ENCODE results near the gene BRCA2.

BRCA2 gene

GRCh38 chr13:32427852-32428580 lies 112.7 kb downstream of the BRCA2 start, which contains the start of gene N4BP2L1:
TSS of gene N4BP2L1 (minus strand) at chr13:32428130. CDS start at chr13:32428082, 48 bp downstream.
- DNase-seq (ENCODE audit: low spot score) = peak; percentile 58

GRCh38 chr13:32428581-32429432 lies 113.5 kb downstream of the BRCA2 start:
- DNase-seq (ENCODE audit: low spot score) = no peak

GRCh38 chr13:32429433-32429909 lies 114.2 kb downstream of the BRCA2 start:
- no peak for DNase-seq (ENCODE audit: low spot score)

- no peak for DNase-seq (ENCODE audit: low spot score)
These were observed 114.9 kb downstream of the BRCA2 start for GRCh38 chr13:32430018-32430747.

GRCh38 chr13:32431361-32431760 lies 116.1 kb downstream of the BRCA2 start:
- no peak for DNase-seq (ENCODE audit: low spot score)

GRCh38 chr13:32432856-32433255 lies 117.5 kb downstream of the BRCA2 start:
- no peak for DNase-seq (ENCODE audit: low spot score)

- no peak for DNase-seq (ENCODE audit: low spot score)
These were observed 123.6 kb downstream of the BRCA2 start for GRCh38 chr13:32438871-32439270.

GRCh38 chr13:32443111-32443510 lies 127.8 kb downstream of the BRCA2 start:
- no peak for DNase-seq (ENCODE audit: low spot score)

- DNase-seq (ENCODE audit: low spot score) = no peak
These were observed 130.2 kb downstream of the BRCA2 start for GRCh38 chr13:32445461-32445860.

- DNase-seq (ENCODE audit: low spot score) = no peak
These were observed 130.9 kb downstream of the BRCA2 start for GRCh38 chr13:32446220-32446619.

GRCh38 chr13:32446773-32447465 lies 131.6 kb downstream of the BRCA2 start:
- DNase-seq (ENCODE audit: low spot score) = no peak

- no peak for DNase-seq (ENCODE audit: low spot score)
These were observed 132.8 kb downstream of the BRCA2 start for GRCh38 chr13:32447894-32448623.

- DNase-seq (ENCODE audit: low spot score) = no peak
These were observed 133.7 kb downstream of the BRCA2 start for GRCh38 chr13:32448972-32449371.
